HG02759 (cell line): Measurements from ENCODE around the gene FAM168A.

Experiments used
- ATAC-seq: cut with Tn5 transposase; IDR thresholded peaks from one replicate; pipeline ENCODE4 v1.9.1; 2021; ENCODE audit warnings: mild to moderate bottlenecking, moderate library complexity; ENCODE audit not compliant: unreplicated experiment

Gene FAM168A

DNA sequence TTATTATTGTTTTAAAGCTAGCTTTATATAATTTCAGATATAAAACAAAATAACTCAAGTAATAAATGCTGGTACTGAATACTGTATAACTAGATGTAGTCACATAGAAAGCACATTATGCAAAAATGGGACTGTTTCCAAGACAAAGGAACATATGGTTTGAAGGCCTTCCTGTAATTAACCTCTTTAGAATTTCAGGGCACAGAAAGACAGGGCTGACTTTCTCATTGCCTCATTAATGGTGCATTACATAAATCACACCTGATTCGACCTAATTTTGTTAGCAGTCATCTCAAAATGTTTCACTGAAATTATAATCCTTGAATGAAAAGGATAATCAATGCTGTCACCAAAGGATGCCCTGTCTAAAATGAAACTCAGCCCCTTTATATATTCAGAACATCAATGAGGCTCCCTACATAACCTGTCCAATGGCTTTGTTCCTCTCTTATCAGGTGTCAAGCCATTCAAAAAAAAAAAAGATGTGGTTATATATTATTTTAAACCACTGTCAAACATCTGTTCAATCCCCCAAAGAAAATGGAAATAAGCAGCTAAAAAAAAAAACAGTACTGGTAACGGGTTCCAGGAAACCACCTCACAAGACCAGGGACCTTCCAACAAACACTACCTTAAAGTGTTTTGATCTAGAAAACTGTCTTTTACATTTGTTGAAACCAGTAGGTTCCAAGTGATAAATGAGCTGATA is 77.4 kb downstream of the FAM168A start:
- no peak for ATAC-seq

DNA sequence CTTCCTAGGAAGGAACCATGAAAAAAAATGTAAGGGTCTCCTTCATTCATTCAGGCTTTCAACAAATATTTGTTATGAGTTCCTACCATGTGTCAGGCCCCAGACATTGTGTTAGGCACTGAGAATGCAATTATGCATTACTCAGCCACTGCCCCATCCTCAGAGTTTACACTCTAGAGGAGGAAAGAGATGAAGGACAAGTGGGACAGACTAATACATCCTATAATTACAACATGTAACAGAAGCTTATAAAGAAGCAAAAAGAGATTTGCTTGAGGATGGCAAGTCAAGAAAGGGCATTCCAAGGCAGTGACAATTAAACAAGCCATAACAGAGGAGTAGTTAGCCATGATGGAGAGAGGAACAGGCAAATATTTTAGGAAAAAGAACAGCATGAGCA is 78.6 kb downstream of the FAM168A start:
- no peak for ATAC-seq

GRCh38 chr11:73518195-73518594 is 79.7 kb downstream of the FAM168A start:
- no peak for ATAC-seq

DNA sequence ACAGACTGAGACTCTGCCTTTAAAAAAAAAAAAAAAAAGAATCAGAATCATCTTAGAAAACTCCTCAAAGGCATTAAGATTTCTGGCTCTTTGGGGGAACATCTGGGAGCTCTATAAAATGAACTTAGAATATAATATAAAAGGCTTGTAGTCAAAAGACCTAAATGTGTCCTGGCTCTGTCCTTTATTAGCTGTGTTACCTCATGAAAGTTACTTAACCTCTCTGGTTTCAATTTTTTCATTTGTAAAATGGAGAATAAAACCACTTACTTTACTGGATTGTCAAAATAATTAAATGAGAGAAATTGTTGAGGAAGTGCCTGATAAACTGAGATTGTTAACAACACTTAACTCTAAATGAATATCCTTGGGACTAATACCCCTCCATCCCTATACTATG is 81.8 kb downstream of the FAM168A start:
- no peak for ATAC-seq

GRCh38 chr11:73513707-73514106 is 84.2 kb downstream of the FAM168A start:
- no peak for ATAC-seq

- no peak for ATAC-seq
These were observed 87.0 kb downstream of the FAM168A start for GRCh38 chr11:73510877-73511276.

GRCh38 chr11:73510106-73510505 is 87.8 kb downstream of the FAM168A start:
- ATAC-seq: no peak

DNA sequence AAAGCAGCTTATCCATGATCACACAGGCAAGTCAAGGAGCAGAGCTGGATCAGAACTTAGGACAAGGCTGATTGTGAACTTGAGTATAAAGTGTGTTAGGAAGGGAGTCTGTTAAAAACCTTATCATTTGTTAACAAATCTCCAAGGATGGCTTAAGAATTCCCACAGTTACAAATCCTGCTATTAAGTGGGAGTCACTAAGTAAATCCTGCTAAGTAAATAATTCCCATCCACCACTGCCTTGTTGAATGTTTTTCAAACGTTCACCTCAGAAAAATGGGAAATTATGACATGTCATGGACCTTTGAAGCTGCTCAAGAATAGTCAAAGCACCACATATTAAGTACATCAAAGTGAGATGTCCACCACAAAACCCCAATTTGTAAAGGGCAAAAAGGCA is 88.7 kb downstream of the FAM168A start:
- no peak for ATAC-seq

DNA sequence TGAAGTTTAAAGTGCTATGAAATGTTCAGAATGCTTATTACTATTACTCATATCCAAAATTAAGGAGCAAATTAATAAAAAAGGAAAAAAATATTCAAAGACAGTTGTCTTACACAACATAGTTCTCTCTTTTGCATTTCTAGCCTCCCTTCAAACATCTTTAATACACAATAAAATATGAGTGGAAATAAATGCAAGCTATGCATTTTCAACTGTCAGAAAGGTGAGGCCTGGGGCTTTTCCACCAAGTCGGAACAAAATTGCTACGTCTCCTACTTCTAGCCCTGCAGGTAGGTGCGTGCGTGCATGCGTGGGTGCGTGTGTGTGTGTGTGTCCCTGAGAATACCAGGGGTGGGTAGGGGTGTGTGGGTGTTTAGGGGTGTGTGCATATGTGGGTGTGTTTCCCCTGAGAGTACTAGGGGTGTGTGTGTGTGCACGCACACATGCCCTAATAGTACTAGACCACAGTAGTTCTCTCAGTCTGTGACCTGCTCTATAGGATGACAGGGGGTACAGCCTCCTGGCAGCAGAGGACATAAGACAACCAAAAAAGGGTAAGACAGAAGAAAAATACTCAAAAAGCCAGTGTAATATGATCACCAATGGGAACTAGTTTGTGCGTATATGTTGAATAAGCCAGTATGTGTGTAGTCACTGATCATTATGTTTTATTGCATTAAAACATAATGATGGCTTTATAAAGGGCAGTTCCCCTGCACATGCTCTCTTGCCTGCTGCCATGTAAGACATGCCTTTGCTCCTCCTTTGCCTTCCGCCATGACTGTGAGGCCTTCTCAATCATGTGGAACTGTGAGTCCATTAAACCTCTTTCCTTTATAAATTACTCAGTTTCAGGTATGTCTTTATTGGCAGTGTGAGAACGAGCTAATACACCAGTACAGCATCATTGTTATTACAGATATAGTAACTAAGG is 89.4 kb downstream of the FAM168A start:
- ATAC-seq: no peak

- ATAC-seq: no peak
These were observed 90.8 kb downstream of the FAM168A start for GRCh38 chr11:73507086-73507485.

GRCh38 chr11:73506038-73506437 is 91.9 kb downstream of the FAM168A start:
- no peak for ATAC-seq

- no peak for ATAC-seq
These were observed 99.6 kb downstream of the FAM168A start for GRCh38 chr11:73498343-73498742.

DNA sequence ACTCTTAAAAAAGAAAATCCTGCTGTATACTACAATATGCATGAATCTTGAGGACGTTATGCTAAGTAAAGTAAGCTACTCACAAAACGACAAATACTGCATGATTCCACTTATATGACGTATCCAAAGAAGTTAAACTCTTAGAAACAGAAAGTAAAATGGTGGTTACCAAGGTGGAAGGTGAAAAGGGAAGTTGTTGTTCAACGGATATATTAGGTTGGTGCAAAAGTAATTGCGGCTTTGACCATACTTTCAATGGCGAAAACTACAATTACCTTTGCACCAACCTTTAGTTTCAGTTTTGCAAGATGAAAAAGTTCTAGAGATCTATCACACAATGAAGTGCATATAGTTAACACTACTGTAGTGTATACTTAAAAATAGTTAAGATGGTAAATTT is 101.8 kb downstream of the FAM168A start:
- ATAC-seq: no peak

DNA sequence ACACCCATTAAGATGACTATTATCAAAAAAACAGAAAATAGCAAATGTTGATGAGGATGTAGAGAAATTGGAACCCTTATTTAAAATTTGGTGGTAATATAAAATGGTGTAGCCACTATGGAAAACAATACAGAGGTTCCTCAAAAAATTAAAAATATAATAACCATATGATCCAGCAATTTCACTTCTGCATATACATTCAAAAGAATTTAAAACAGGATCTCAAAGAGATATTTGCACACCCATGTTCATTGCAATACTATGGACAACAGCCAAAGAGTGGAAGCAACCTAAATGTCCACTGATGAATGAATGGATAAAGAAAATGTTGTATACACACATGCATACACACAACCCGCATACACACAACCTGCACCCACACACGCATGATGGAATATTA is 102.2 kb downstream of the FAM168A start:
- no peak for ATAC-seq

DNA sequence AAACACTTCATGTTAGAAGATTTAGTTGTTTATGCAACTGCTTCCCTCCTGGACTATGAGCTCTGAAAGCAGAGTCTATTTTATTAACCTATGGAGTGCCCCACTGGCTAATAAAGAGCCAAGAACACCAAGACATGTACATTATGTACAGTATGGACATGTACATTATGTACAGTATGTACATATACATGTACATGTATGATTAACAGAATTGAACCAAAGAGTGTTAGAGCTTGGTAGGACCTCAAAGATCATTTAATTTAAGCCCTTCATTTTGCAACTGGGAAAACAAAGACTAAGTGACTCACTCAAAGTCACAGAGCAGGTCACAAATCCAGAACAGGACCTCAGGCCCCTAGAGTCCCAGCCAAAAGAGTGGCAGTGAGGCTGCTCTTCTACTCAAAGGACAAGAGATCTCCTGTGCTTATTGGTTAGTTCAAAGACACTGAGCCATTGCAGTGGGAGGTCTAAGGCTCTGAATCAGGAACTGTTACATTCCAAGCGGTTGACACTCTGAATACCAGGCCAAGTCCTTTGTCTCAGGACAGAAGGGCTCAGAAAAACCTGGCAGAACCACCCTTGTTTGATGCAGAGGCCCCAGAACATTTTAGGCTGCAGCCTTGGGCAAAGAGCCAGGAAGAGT is 103.8 kb downstream of the FAM168A start:
- ATAC-seq: no peak

GRCh38 chr11:73481626-73482025 is 116.3 kb downstream of the FAM168A start:
- ATAC-seq: no peak

DNA sequence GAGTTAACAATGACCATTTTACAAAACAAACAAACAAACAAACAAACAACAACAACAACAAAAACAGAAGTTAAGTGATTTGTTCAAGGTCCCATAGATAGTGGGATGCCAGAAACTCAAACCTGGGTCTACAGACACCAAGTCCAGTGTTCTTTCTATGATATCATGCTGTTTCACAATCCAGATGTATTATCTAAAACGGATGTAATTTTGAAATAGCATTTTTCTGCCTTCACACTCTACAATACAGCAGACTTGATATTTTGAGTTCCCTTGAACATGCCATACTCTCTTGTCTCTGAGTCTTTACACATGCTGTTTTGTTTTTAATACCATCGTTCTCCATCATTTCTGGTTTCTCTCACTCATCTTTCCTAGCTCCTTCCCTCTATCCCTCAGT is 117.2 kb downstream of the FAM168A start:
- ATAC-seq: no peak

- ATAC-seq: no peak
These were observed 119.1 kb downstream of the FAM168A start for GRCh38 chr11:73478737-73479347.

GRCh38 chr11:73477518-73477917 is 120.4 kb downstream of the FAM168A start:
- no peak for ATAC-seq

DNA sequence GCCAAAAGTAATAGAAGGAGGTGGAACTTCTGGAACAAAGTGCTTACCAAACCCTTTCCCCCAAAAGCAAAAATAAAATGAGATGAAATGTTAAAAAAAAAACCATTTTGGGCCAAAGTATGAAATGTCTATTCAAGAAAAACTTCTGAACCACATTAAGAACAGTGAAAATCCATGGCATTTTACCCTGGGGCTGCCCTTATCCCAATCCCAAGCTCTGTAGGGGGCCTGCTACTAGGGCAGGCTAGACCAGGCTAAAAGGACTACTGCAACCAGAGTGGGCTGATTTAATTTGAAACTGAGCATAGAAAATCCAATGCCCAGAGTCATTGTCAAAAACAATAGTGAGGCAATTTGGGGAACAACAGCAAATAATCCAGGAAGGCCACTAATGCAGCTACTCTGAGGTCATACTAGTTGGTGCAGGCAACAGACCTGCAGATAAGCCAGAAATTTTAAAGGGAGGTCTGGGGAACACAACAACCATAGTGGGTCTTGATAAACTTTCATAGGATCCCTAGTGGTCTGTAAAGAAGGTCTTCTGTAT is 122.3 kb downstream of the FAM168A start:
- no peak for ATAC-seq

DNA sequence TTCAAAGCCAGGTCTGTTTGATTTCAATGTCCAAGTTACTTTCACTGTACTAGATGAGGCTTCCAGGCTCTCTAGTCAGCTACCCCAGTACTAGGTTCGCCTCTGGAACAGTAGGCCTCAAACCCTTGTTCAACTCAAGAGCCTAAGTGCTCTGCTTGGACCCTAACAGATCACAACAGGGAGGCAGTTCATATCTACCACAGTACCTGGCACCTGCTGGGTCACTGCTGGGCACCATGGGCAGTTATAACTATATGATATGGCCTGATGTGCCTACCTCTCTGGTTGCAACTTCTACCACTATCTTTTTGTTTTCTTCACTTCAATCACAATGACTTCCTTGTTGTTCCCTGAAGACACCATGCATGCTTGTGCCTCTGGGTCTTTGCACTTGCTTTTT is 124.7 kb downstream of the FAM168A start:
- ATAC-seq: no peak
